NCI-H2196 (cell line): ENCODE measurements around the gene TBC1D16.
"Not testable (repeated sequence)": the region's sequence is repeated elsewhere in the genome, so short reads cannot be mapped to it uniquely, and the experiment has no call there.

Experiments used
- DNase-seq: peaks from one replicate; lab custom pipeline; 2025; ENCODE audit not compliant: unreplicated experiment; lab: John Stamatoyannopoulos, UW

TBC1D16 gene

DNA sequence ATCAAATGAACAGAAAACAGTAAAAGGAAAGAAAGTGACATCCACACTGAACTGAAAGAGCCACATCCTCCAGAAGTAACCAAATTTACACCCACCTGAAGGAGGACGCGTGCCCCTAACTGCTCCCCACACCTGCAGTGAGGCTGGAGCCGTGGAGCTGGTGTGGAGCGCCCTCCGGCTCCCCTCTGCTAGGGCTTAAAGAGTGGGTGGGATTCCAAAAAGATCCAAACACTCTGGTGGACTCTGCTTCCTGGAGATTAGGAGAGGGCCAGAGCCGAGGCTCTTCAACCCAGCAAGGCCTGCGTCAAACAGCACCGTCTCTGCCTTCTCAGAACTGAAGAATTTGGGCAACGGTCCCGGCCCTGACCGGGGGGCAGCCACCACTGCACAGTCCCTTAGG lies 16.0 kb upstream of the TBC1D16 start:
- no peak for DNase-seq

DNA sequence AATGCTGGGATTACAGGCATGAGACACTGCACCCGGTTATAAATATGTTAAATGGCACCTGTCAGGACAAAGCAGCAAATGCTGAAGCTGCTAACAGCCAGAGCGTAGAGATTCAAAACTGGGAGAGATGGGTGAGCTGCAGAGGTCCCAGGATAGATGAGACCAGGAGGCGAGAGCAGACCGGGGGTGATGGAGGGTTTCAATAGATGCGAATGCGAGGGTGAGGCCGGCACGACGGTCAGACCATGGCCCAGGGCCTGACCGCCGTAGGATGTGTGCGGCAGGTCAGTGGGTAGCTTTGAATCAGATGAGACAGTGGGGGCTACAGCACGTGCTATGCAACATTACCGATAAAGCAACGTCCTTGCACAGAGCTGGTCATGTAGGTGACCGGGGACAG lies 15.0 kb upstream of the TBC1D16 start:
- no peak for DNase-seq

DNA sequence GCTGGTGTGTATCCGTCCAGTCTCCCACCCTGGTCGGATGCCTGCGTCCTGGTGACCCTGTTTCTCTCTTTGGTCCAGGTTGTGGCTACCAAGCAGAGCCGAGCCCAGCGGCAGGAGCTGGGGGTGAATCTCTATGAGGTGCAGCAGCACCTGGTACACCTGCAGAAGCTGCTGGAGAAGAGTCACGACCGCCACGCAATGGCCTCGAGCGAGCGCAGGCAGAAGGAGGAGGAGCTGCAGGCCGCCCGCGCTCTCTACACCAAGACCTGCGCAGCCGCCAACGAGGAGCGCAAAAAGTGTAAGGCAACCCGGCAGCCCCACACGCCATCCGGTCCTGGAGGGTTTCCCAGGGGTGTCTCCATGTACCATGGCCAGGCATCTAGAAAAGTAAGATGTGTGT lies 14.3 kb upstream of the TBC1D16 start:
- no peak for DNase-seq

DNA sequence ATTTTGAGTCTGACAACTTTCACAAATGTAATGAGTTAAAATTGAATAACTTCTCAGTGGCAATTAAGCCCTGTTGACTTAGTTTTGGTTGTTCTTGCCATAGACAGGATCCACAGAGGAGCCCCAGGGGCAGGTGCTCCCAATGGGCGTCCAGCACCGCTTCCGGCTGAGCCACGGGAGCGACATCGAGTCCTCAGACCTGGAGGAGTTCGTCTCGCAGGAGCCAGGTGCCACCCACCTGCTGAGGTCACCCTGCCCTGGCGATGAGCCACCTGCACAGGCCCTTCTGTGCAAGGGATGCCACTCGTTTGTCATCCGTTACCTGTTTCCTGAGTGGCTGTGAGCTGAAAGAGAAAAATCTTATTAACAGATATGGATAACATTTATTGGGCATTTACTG lies 11.5 kb upstream of the TBC1D16 start:
- peak; percentile 88 for DNase-seq

DNA sequence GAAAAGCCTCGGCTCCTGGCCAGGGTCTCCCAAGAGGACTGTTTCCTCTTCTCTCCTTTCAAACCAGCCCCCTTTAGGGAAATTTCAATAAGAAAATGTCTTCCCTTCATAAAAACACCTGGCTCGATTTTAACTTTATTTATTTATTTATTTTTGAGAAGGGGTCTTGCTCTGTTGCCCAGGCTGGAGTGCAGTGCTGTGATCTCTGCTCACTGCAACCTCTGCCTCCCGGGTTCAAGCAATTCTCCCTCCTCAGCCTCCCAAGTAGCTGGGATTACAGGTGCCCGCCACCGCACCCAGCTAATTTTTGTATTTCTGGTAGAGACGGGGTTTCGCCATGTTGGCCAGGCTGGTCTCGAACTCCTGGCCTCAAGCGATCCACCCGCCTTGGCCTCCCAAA lies 11.0 kb upstream of the TBC1D16 start:
- DNase-seq: not testable (repeated sequence)

DNA sequence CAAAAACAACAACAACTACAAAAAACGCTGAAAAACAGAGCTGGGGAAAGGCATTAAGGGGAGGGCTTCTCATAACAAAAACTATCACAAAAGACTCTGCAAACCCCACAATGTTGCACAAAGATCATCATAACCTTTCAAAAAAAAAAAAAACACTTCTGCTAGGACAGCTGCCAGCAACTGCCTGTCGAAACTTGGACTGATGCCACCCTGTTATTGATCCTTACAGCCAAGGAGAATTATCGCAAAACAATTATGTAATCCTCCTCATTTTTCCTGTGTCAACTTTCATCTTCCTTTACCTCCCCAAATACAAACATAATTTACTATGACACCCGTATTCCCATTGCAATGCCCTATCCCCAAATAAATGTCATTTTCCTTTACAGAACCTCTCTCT lies 10.0 kb upstream of the TBC1D16 start:
- DNase-seq: peak; percentile 69

DNA sequence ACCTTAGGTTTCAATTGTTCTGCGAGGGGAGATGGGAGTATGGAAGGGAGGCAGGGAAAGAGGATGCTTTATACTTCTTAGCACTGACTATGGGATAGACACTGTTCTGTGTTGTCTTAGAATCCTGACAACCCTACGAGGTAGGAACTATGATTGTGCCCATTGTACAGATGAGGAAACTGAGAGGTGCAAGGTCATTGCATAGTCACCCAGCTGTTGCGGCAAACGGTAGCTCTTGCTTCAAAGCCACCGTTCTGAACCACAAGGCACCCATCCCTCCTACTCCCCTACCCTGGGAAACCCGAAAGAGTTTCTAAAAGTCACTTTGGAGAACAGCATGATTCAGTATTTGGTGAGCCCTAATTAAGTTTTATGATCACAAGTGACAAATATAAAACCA lies 8.3 kb upstream of the TBC1D16 start:
- DNase-seq: no peak

DNA sequence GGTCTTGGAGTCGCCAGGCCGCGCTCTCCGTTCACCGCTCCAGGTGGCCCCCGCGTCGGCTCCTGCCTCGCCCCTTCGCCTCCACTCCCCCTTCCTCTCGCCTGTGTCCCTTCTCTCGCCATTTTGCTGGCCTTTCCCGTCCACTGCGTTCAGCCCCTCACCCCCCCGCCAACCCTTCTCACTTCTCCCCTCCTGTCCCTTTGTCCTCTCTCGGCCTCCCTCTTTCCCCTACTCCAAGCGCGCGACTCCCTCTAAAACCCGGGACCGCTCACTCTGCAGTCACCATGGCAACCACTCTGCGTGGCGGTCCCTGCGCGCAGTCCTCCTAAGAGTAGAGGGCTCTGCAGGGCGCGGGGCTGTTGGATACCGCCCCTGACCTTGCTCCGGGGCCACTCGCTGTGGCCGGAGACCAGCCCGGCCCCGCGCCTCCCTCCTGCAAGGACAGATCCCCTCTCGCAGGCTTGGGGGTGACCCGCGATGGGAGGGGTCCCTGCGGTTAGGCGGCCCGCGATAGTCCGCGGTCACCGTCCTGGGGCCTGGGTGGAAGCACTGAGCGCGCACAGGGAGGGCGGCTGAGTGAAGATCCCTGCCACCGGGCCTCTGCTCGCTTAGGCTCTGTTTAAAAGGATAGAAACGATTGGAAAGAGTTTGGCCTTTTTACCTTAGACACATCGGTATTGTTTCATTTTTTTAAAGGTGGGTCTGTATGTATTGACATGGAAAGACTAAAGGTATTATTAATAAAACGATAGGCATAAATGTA lies 1.2 kb upstream of the TBC1D16 start:
- DNase-seq: peak; percentile 86

DNA sequence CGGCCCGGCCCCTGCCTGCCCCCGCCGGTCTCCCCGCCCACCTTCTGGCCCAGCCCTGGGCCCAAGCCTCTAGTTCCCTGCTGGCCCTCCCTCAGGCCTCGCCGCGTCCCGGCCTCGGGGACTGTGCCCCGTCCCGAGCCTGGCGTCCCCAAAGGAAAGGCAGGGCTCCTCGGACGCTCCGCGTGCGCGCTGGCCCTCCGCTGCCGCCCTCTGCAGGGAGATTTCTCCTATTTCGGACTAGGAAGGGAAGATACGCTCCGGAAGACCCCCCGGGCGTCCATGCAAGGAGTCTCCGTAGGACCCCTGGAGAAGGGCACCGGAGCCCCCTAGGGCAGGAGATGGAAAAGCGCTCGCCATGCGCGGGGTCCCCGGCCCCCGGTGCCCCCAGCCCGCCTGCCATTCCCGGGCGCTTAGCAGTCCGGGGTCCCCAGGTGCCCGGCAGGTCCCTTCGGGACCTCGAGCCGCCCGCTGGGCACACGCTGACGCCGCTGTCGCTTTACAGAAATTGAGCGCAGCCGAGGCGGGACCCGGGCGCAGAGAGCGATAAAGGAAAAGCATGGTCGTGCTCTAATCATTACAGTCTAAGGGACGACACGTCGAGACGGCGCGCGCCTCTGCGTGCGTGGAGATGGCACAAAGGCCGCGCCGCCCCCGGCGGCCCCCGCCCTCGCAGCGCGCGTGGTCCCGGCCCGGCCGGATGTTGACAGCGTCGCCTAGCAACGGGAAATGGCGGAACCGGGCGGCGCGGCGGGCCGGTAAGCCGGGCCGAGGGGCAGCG lies 454 bp upstream of the TBC1D16 start, which contains the start of gene CCDC40:
CCDC40 (plus strand) TSS at position 706 of the 778 bp plus-strand sequence; CDS start at position 727, 21 bp downstream.
- peak; percentile 95 for DNase-seq

DNA sequence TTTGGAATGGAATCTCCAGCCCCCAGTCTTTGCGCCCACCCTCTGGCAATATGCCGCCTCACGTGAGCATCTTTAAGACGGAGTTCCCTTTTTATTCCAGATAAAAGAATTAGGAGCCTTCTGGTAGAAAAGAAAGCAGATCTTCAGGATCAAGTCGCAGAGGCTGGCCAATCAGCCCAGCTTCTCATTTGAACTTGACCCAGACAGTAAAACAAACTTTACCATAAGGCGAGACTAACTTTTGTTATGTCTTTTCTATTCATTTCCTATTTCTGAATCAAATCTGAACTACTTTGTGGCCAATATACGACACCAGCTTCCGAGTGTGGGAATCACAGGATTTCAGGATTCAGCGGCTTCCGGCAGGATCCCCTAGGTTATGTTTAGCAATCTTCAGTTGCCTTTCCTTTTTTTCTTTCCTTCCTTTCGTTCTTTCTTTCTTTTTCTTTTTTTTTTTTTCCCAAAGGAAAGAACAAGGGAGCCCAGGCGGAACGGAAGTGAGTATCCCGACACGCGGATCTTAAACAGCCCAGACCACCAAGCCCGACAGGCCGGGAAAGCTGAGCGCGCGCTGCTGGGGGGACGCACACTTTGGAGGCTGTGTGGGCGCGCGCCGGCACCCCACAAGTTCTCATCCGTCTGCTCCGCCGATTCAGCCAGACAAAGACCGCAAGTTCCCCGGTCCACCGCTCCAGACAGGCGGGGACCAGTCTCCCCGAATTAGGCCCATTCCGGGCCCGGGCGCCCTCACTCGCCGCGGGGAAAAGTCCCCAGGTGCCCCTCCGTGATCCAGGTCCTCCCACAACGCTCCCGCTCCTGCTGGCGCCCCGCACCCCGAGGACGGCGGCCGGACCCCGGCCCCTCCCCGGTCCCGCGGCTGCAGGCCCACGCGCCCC lies 633 bp downstream of the TBC1D16 start:
- no peak for DNase-seq

DNA sequence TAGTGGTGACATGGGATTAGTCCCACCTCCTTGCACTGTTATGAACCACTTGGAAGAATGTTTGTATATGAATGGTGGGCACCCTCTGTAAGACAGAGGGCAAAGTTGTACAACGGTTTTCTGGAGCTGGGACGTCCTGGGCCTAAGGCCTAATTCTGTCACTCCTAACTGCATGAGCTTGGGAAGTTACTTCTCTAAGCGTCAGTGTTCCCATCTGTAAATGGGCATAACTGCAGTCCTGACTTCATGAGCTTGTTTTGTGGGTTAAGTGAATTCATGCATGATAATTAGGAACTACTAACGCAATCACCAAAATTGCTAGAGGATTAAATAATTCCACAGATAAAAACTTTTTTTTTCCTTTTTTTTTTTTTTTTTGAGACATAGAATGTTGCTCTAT lies 1.8 kb downstream of the TBC1D16 start:
- no peak for DNase-seq

DNA sequence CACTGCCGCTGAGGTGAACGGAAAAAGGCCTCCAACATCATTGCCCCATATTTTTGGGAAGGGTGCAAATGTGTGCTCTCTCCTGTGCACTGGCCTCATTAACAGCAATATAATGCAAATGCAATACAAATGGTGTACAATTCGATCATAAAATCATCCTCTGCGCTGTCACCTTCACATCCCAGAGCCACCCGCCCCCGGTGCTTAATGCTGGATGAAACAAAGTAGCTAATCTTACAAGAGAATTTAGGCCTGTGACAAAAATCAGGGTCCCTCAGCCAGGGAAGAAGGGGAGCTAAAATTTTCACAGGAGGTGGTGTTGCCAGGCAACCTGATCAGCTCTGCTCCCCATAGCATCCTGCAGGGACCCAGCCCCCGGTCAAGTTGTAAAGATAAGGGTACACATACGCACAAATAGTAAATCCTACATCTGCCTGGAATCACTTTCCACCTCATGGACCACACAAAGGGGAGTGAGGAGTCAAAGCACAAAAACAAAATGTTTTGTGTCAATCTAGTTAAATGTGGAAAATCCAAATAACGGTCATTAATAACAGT lies 3.0 kb downstream of the TBC1D16 start:
- no peak for DNase-seq

DNA sequence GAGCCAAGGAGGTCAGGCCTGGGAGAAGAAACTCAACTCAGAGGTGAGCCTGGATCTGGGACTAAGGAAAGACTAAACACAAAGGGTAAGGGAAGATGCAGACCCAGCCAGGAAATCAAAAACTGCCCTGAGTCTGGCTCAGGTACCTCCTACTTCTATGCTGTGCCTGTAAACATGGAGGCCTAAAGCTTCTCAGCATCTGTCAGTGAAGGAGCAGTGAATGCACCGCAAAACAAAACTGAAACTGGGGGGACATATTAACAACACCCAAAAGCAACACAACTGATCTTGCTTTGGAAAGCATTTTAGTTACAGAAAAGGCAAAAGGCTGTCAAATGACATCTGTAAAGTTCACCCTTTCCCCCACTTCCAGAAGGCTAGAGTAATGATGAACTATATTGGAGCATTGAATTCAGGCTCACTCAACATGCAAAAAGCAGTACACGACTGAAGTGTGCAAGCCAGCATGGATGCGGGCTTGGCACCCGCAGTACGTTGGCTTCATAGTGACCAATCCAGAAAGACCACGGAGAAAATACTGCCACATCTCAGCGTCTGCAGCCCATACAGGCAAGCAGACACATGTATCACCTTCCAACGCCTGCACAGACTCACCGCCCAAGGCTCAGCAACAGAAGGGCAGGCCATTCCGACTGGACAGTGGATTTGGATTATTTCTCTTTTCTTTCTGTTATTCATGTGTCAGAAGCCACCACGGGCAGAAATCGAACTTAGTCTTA lies 3.8 kb downstream of the TBC1D16 start:
- no peak for DNase-seq

DNA sequence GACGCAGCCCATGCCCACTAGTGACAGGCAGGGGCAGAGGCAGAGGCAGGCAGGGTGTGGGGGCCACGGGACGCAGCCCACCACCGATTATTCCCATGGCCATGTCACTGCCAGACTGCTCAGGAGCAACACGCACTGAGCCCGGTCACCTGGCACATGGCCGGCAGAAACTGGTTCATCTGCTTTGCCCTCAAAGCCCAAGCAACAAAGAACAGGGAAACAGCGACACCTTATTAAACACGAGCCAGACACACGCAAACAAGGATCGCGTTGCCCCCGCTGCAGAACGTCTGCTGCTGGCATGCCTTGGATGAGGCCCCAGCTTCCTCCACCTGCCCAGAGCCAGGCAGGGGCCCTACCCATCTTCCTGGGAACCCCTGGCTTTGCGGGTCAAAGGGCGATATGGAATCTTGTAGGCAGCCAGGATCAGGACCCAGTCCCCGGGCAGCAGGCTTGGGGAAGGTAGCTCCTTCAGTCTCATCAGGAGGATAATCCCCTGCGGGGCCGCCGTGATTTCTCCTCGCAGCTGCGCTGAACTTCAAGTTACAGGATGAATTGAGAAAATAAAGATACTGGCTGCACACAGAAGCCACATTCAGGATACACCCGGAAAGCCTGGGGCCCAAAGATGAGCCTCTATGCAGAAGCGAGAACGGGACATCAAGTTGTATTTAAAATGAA lies 4.8 kb downstream of the TBC1D16 start:
- DNase-seq: peak; percentile 97

DNA sequence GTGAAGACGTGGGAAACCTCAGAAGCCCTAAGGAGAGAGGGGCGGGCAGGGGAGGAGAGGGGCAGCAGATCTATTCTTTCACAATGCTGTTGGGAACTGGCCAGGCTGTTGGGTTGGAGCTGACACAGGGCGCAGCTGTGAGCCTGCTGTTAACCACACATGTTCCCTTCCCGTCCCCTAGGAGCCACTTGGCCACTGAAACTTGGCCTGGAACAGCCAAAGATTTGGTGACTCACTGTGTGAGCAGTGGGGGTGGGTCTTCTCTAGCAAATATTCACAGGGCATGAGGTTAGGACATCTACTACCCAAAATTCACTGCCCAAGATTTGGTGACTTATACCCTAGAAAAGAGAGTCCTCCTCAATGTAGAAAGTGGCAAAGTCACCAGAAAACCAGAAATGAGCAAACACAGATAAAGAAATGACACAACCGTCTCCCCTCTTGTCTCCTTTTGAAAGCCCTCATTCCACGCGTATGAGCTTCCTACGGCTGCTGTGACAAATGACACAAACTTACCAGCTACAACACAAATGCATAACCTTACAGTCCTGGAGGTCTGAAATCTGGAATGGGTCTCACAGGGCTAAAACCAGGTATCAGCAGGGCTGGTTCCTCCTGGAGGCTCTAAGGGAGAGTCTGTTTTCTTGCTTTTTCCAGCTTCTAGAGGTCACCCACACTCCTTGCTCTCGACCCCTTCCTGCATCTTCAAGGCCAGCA lies 6.3 kb downstream of the TBC1D16 start:
- DNase-seq: peak; percentile 80

DNA sequence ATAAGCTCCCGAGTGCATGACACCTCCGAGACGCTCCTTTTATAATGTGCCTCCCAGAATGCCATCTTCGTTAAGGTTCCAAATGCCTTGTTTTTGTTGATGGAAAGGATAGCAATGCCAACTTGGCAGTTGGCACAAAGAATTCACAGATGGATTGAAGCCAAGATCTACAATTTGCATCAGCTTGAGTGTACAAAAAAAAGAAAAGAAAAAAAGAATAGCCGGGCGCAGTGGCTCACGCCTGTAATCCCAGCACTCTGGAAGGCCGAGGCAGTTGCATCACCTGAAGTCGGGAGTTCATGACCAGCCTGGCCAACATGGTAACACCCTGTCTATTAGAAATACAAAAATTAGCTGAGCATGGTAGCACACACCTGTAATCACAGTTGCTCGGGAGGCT lies 7.6 kb downstream of the TBC1D16 start:
- DNase-seq: peak; percentile 79

DNA sequence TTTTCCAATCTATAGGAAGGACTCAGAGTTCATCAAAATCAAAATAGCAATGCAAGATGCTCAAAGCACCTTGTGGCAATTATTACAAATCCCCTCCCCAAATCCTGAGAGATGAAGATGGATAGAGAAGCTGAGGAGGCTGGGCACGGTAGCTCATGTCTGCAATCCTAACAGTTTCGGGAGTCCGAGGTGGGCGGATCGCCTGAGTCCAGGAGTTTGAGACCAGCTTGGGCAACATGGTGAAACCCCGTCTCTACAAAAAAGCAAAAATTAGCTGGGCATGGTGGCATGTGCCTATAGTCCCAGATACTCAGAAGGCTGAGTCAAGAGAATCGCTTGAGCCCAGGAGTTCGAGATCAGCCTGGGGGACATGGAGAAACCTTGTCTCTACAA lies 8.6 kb downstream of the TBC1D16 start:
- DNase-seq: no peak

DNA sequence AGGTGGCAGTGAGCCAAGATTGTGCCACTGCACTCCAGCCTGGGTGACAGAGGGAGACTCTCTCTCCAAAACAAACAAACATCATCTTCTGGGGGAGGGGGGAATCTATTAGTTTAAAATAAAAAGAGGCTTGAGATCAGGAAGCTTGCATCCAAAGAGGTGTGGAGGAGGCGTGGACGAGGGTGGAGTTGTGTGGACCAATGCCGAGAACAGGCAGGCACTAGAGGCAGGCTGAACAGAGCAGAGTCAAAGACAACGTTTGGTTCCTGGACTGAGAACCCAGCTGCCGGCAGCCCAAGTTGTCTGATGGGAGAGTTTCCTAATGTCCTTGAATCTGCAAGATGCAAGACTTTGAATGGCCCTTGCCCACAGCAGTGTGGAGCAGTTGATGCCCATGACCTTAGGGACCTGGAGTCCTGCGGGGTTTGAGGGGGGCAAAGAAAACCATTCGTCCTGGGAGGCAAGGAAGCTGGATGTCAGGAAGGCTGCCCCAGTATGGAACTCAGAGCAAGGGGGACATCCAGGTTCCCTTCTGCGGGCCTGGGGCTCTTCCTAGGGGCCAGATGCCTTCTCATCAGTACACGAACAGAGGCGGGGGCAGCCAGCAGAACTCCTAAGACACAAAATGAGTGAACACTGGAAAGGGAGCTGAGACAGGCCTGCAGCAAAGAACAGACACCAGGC lies 9.2 kb downstream of the TBC1D16 start:
- peak; percentile 93 for DNase-seq

DNA sequence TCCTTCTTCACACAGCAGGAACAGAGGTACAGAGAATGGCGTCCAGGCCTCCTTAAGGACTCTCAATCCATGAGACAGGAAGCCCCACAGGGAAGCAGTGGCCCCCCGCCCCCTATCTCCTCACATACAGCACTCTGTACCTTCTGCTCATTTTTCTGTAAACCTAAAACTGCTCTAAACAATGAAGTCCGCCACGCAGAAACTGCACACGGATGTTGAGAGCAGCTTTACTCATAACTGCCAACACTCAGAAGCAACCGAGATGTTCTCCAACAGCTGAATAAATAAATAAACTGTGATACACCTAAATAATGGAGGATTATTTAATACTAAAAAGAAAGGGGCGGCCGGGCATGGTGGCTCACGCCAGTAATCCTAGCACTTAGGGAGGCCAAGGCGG lies 9.9 kb downstream of the TBC1D16 start:
- peak; percentile 82 for DNase-seq
